Melanocyte of skin (primary cell): ENCODE results near the gene EVX1. TPM values are rescaled to one million over a fixed set of nuclear protein-coding genes. Genes with fewer than 3 reads are reported as not detected.

Source experiments
- total RNA-seq, 2 donors: library from RNA; depleted of rRNA; stranded (reverse); fragments of >200 nt; gene quantifications; 2 replicates each; pipeline ENCODE4 v1.2.3, GENCODE V29; 2012

Gene EVX1
- total RNA-seq: not detected

GRCh38 chr7:27242555-27243339 is at the start of gene EVX1:
TSS of gene EVX1 (plus strand) at chr7:27242802. CDS start at chr7:27243031, 229 bp downstream.

GRCh38 chr7:27199849-27200760 is 42.5 kb upstream of the EVX1 start, which contains the start of gene HOXA13:
TSS of gene HOXA13 (minus strand) at chr7:27200091. CDS start at chr7:27200077, 14 bp downstream.

Other genes starting within 250 kb of the EVX1 start
- under 1 TPM in 1 of 2 donors, not detected in 1; 0.33 TPM for gene HOXA1, start 146.8 kb upstream of the EVX1 start, total RNA-seq
- gene HOXA2, start 140.1 kb upstream of the EVX1 start, total RNA-seq: not detected
- not detected for gene HOXA4, start 112.0 kb upstream of the EVX1 start, total RNA-seq
- under 1 TPM in 1 of 2 donors, not detected in 1; 0.33 TPM for gene HOXA5, start 99.1 kb upstream of the EVX1 start, total RNA-seq
- under 1 TPM in 1 of 2 donors, not detected in 1; 0.33 TPM for gene HOXA6, start 95.0 kb upstream of the EVX1 start, total RNA-seq
- not detected for gene HOXA3, start 90.2 kb upstream of the EVX1 start, total RNA-seq
- under 1 TPM in 1 of 2 donors, not detected in 1; 1.00 TPM for gene HOXA7, start 86.1 kb upstream of the EVX1 start, total RNA-seq
- gene HOXA9, start 77.3 kb upstream of the EVX1 start, total RNA-seq: under 1 TPM in 1 of 2 donors, not detected in 1; 0.67 TPM
- gene HOXA10, start 68.5 kb upstream of the EVX1 start, total RNA-seq: under 1 TPM in 1 of 2 donors, not detected in 1; 1.00 TPM
- under 1 TPM; under 0.01 TPM for gene HOXA11, start 57.6 kb upstream of the EVX1 start, total RNA-seq
- not detected for gene HOXA13, start 42.7 kb upstream of the EVX1 start, total RNA-seq